CD4-positive, alpha-beta T cell (primary cell): Measurements from ENCODE around the gene VAMP2. TPM values are rescaled to one million over a fixed set of nuclear protein-coding genes. Genes with fewer than 3 reads are reported as not detected.

Source experiments
- ATAC-seq: fragments of 200-7000 bp; cut with Tn5 transposase; one replicate; pipeline ENCODE4 v1.10.0; 2022; ENCODE audit warnings: mild to moderate bottlenecking; ENCODE audit not compliant: poor library complexity
- CTCF ChIA-PET: fragments of 350-600 bp; sonication (Branson Sonifier 250); formaldehyde crosslinking; loops from one replicate; lab custom pipeline; 2021; ENCODE audit warnings: antibody characterized with exemption, inconsistent platforms; lab: Charles Lee
- POLR2A ChIA-PET: fragments of 350-600 bp; sonication (Branson Sonifier 250); formaldehyde crosslinking; loops from one replicate; lab custom pipeline; 2021; ENCODE audit warnings: antibody characterized with exemption, inconsistent platforms; lab: Charles Lee
- DNase-seq, 14 experiments: peaks; one replicate each; pipeline ENCODE4 v3.0.0-alpha.2; 2013 to 2020; ENCODE audit warnings: mixed read lengths in 2 of 14
- H3K27ac ChIP-seq, 2 donors: one replicate each; pipeline versions ENCODE4 v1.5.1 to v1.7.0; 2013; ENCODE audit warnings: low read length in 2 of 2, low read depth in 1 of 2, mild to moderate bottlenecking in 1 of 2
- H3K27me3 ChIP-seq, 2 experiments: 1 replicate in 1 of 2; 2 replicates in 1 of 2; pipeline versions ENCODE4 v1.6.1 to v1.7.0; 2013; ENCODE audit warnings: low read length in 2 of 2, control low read depth in 1 of 2, mild to moderate bottlenecking in 1 of 2, moderate library complexity in 1 of 2; ENCODE audit not compliant: insufficient read depth in 2 of 2, control insufficient read depth in 1 of 2
- H3K36me3 ChIP-seq: one replicate; pipeline ENCODE4 v1.6.1; 2013; ENCODE audit warnings: low read length, control low read depth; ENCODE audit not compliant: insufficient read depth
- H3K4me1 ChIP-seq: one replicate; pipeline ENCODE4 v1.6.1; 2013; ENCODE audit warnings: low read length, control low read depth; ENCODE audit not compliant: insufficient read depth
- H3K4me3 ChIP-seq: one replicate; pipeline ENCODE4 v1.5.1; 2013; ENCODE audit warnings: mild to moderate bottlenecking, low read length, moderate library complexity
- H3K9me3 ChIP-seq, 2 experiments: 1 replicate in 1 of 2; 2 replicates in 1 of 2; pipeline versions ENCODE4 v1.6.1 to v1.7.0; 2013; ENCODE audit warnings: low read length in 2 of 2, mild to moderate bottlenecking in 2 of 2, control low read depth in 1 of 2, moderate library complexity in 1 of 2; ENCODE audit not compliant: control insufficient read depth in 1 of 2, insufficient read depth in 1 of 2
- H3K27ac Mint-ChIP-seq: one replicate; pipeline ENCODE4 v1.8.0; 2020; ENCODE audit warnings: mixed read lengths
- H3K27me3 Mint-ChIP-seq: one replicate; pipeline ENCODE4 v1.8.0; 2021; ENCODE audit warnings: mixed read lengths
- H3K36me3 Mint-ChIP-seq: one replicate; pipeline ENCODE4 v1.8.0; 2021; ENCODE audit warnings: low read depth, mixed read lengths
- H3K4me1 Mint-ChIP-seq: one replicate; pipeline ENCODE4 v1.8.0; 2021; ENCODE audit warnings: low read depth, mixed read lengths
- H3K4me3 Mint-ChIP-seq: one replicate; pipeline ENCODE4 v1.8.0; 2020; ENCODE audit warnings: mild to moderate bottlenecking, mixed read lengths
- H3K9me3 Mint-ChIP-seq: one replicate; pipeline ENCODE4 v1.8.0; 2020; ENCODE audit warnings: mixed read lengths
- intact Hi-C, 2 experiments: fragments of 100-400 bp; cut with DNase I in 1 of 2; cut with micrococcal nuclease in 1 of 2; formaldehyde crosslinking; loops; one replicate each; pipeline versions ENCODE4 v1.15.1 to v1.9.0; 2023 to 2025; cut with DNase I, micrococcal nuclease
- total RNA-seq, 174 experiments: library from RNA in 2 of 174; stranded (reverse) in 2 of 174; gene quantifications; one replicate each; pipeline ENCODE4 v1.2.3 and lab custom pipeline; 2021 to 2026
- TF ChIP-seq, protein P1 (sequence below): fragments of 200-600 bp; IDR thresholded peaks from one replicate; pipeline ENCODE4 v1.8.0; 2022; ENCODE audit warnings: antibody characterized with exemption, mild to moderate bottlenecking

Gene VAMP2
- total RNA-seq, 2 experiments from 2014 or later, result 351 to 366 TPM

DNA sequence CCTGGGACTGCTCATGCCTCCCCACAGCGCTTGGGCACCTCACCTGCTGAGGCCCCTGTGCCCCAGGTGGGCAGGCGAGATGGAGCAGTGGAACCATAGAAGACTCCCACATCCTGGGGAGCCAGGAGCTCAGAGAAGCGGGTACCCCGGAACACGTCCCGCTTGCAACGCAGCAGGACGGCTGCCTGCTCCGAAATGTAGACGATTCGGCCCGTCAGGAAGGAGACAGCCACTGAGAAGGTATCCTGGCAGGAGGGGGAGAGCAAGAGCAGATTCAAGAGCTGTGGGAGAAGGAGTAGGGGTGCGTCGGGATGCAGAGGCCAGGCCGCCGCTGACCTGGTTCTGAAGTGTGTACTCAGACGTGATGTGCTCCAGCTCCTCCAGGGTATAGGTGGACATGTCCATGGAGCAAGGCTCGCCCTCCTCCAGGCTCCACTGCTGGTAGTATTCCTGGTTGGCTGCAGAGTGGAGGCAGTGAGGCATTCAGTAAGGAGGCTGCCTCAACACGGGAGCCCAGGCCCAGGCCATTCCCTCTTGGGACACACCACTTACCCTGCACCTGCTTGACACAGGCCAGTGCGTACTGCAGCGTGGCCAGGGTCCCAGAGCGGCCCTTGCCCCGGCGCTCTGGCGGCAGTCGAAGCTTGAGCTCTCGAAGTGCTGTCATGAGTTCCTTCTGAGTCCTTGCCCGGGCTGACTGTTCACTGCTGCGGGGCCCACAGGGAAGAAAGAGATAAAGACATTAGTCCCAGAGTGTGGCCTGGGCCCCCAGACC is 13.1 kb downstream of the VAMP2 start:
- Histone ChIP-seq H3K27me3 (no peaks in the 10 kb centered on the region), H3K27ac (peak overlapping the region; percentile 45 to 99), H3K4me1 (peaks cover 70% of the 10 kb centered on the region), H3K4me3 (no peak overlapping the region), H3K36me3 (peaks cover 67% of the 10 kb centered on the region), H3K9me3 (no peaks in the 10 kb centered on the region)
- TF ChIP-seq, protein P1, sequence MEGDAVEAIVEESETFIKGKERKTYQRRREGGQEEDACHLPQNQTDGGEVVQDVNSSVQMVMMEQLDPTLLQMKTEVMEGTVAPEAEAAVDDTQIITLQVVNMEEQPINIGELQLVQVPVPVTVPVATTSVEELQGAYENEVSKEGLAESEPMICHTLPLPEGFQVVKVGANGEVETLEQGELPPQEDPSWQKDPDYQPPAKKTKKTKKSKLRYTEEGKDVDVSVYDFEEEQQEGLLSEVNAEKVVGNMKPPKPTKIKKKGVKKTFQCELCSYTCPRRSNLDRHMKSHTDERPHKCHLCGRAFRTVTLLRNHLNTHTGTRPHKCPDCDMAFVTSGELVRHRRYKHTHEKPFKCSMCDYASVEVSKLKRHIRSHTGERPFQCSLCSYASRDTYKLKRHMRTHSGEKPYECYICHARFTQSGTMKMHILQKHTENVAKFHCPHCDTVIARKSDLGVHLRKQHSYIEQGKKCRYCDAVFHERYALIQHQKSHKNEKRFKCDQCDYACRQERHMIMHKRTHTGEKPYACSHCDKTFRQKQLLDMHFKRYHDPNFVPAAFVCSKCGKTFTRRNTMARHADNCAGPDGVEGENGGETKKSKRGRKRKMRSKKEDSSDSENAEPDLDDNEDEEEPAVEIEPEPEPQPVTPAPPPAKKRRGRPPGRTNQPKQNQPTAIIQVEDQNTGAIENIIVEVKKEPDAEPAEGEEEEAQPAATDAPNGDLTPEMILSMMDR, result no peak
- no peak overlapping the region for H3K27ac Mint-ChIP-seq
- ATAC-seq (no peak), DNase-seq (peak in 2 of 14 experiments; percentile 10 to 38)
- H3K9me3 Mint-ChIP-seq, result no peaks in the 10 kb centered on the region
- H3K36me3 Mint-ChIP-seq, result peaks cover 97% of the 10 kb centered on the region
- ChIA-PET POLR2A (interaction anchor here (2.8 to 16.4 kb wide), 2 partner anchors 10 to 25 kb away, joined by 37 to 419 read pairs; partner anchors contain the start of gene TMEM107), CTCF (no interaction called here)
- intact Hi-C loops, result loop anchor here (10.0 kb wide), 2 partner anchors 315 to 665 kb away; partner anchors contain the start of genes KDM6B (in 1 of the 2), POLR2A (in 1 of the 2) and SLC35G6 (in 1 of the 2)
- H3K4me3 Mint-ChIP-seq, result peak overlapping the region; percentile 56
- peaks cover 41% of the 10 kb centered on the region for H3K4me1 Mint-ChIP-seq
- H3K27me3 Mint-ChIP-seq, result peaks cover 4% of the 10 kb centered on the region

DNA sequence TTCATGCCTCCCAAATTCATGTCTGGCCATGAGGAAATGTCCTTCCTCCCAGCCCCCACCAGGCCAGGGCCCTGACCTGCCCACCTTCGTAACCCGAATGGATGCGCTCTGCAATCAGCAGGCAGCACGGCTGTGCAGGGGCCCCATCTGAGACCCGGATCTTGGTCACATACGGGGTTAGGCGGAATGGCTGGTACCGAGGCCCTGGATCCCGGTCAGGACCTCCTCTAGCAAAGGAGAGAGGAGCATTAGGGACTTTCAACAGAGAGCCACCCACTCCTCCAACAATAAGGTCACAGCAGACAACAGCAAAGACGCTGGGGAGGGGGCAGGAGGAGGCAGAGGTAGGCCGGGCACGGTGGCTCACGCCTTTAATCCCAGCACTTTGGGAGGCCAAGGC is 14.2 kb downstream of the VAMP2 start:
- peaks cover 98% of the 10 kb centered on the region for H3K36me3 Mint-ChIP-seq
- H3K27ac ChIP-seq, result no peak overlapping the region
- H3K4me3 ChIP-seq, result no peak overlapping the region
- no peaks in the 10 kb centered on the region for H3K9me3 ChIP-seq
- ChIA-PET POLR2A (interaction anchor here (1.3 to 1.7 kb wide), 3 partner anchors 8 to 74 kb away, joined by 5 to 10 read pairs (median 6); no protein-coding TSS in a partner anchor), CTCF (interaction anchor here (1.1 kb wide), 1 partner anchor 9 kb away, joined by 4 read pairs; no protein-coding TSS in a partner anchor)
- peaks cover 36% of the 10 kb centered on the region for H3K4me1 Mint-ChIP-seq
- intact Hi-C loops, result no loop called here
- H3K4me3 Mint-ChIP-seq, result no peak overlapping the region
- peaks cover 77% of the 10 kb centered on the region for H3K36me3 ChIP-seq
- H3K9me3 Mint-ChIP-seq, result no peaks in the 10 kb centered on the region
- H3K27ac Mint-ChIP-seq, result no peak overlapping the region
- no peak for ATAC-seq
- H3K27me3 Mint-ChIP-seq, result peaks cover 7% of the 10 kb centered on the region
- peaks cover 60% of the 10 kb centered on the region for H3K4me1 ChIP-seq
- DNase-seq, result no peak
- TF ChIP-seq, protein P1, result no peak
- H3K27me3 ChIP-seq, result no peaks in the 10 kb centered on the region

DNA sequence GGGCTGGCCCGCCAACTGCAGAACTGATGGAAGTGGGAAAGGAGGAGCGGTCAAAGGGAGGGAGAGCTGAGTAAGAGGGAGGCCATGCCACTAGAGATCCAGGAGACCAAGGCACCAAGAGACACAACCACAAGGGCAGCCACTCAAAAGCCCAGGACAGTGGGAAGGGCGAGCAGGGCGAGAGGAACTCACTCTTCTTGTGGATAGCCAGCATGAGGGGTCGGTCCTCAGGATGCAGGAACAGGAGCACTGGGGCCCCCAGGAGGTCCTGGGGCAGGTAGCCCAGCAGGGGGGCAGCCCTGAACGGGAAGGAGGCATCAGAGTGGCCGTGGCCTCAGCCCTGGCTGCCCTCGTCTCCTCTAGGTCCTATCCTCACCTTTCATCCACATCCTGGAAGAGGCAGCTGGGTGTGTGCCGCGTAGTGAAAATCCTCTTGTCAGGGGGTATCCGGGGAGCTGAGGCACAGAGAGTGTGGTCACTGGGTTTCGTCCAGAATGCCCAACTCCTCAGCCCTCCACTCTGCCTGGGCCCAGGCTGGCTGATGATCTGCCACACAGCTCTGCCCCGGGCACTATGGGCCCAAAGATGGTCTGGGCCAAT is 14.8 kb downstream of the VAMP2 start:
- peaks cover 98% of the 10 kb centered on the region for H3K36me3 Mint-ChIP-seq
- no peaks in the 10 kb centered on the region for H3K9me3 ChIP-seq
- peak overlapping the region; percentile 51 for H3K4me3 Mint-ChIP-seq
- peaks cover 53% of the 10 kb centered on the region for H3K4me1 ChIP-seq
- no peak overlapping the region for H3K4me3 ChIP-seq
- peaks cover 29% of the 10 kb centered on the region for H3K4me1 Mint-ChIP-seq
- peaks cover 7% of the 10 kb centered on the region for H3K27me3 Mint-ChIP-seq
- H3K27me3 ChIP-seq, result no peaks in the 10 kb centered on the region
- H3K27ac Mint-ChIP-seq, result no peak overlapping the region
- H3K9me3 Mint-ChIP-seq, result no peaks in the 10 kb centered on the region
- peaks cover 80% of the 10 kb centered on the region for H3K36me3 ChIP-seq
- ATAC-seq (no peak), DNase-seq (peak in 2 of 14 experiments; percentile 11 to 32)
- ChIA-PET CTCF (interaction anchor here (1.1 kb wide), 1 partner anchor 9 kb away, joined by 4 read pairs; no protein-coding TSS in a partner anchor), POLR2A (interaction anchor here (1.3 to 1.7 kb wide), 3 partner anchors 9 to 75 kb away, joined by 5 to 10 read pairs (median 6); no protein-coding TSS in a partner anchor)
- H3K27ac ChIP-seq, result no peak overlapping the region
- intact Hi-C loops, result no loop called here
- TF ChIP-seq, protein P1, result no peak
